Head of caudate nucleus (tissue), 42 donors: ENCODE data around the gene SLFN5.
"Not testable (repeated sequence)": the region's sequence is repeated elsewhere in the genome, so short reads cannot be mapped to it uniquely, and the experiment has no call there.

Experiments used
- DNase-seq, 42 donors: peaks; one replicate each; pipeline versions ENCODE4 v3.0.0 to v3.0.0-alpha.2; 2020 to 2021; ENCODE audit warnings: mixed read lengths in 7 of 42
- intact Hi-C: fragments of 100-400 bp; cut with DNase I; formaldehyde crosslinking; loops from one replicate; pipeline ENCODE4 v1.15.0; 2022

Gene SLFN5

GRCh38 chr17:35242805-35243560 lies at the start of gene SLFN5:
SLFN5 (plus strand) TSS chr17:35243072; CDS start chr17:35258691, 15,619 bp downstream.
- DNase-seq: peak; percentile 76 to 97 (median 92)
- intact Hi-C loops: no loop called here

DNA sequence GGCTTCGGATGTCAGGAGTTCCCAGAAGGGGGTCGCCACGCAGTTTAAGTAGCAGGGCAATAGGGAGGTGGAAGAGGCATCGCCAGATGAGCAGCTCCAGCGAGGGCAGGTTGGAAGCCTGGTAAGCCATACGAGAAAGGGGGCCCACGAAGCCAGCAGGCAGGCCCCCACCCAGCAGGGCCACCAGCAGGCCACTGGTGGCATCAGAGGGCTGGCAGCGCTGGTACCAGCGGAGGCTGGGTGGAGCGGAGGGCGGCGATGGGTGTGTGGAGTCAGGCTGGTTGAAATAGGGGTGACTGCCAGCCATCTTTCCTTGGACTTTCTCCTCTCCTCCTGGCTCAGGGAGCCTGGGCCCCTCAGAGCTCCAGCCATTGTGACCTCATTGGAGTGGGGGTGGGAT lies 48.9 kb upstream of the SLFN5 start, which contains the start of gene SLC35G3:
TSS of gene SLC35G3 (minus strand) at position 393 of the 400 bp plus-strand sequence. CDS start at position 307, 86 bp downstream.
- DNase-seq, intact Hi-C loops: not testable (repeated sequence)

DNA sequence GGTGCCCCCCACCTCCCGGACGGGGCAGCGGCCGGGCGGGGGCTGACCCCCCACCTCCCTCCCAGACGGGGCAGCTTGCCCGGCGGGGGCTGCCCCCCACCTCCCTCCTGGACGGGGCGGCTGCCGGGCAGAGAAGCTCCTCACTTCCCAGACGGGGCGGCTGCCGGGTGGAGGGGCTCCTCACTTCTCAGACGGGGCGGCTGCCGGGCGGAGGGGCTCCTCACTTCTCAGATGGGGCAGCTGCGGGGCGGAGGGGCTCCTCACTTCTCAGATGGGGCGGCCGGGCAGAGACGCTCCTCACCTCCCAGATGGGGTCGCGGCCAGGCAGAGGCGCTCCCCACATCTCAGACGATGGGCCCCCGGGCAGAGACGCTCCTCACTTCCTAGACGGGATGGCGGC lies 47.8 kb upstream of the SLFN5 start:
- DNase-seq, intact Hi-C loops: not testable (repeated sequence)

GRCh38 chr17:35202582-35202981 lies 40.3 kb upstream of the SLFN5 start:
- intact Hi-C loops, DNase-seq: not testable (repeated sequence)

DNA sequence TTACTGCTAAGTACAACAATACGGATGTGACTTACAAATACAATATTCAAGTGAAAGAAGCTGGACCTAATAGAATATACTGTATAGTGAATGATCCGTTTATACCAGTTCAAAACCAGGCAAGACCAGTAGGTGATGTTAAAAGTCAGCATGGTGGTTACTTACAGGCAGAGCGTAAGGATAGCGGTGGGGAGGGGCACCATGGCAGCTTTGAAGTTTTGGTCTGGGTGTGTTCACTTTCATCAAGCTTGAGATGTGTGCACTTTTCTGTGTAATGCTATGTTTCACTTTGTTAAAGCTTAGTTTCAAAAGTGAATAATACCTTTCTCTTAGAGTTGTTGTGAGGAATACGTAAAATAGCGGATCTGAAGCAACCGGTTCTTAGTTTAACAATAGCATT lies 32.1 kb upstream of the SLFN5 start:
- DNase-seq: no peak
- intact Hi-C loops: no loop called here

DNA sequence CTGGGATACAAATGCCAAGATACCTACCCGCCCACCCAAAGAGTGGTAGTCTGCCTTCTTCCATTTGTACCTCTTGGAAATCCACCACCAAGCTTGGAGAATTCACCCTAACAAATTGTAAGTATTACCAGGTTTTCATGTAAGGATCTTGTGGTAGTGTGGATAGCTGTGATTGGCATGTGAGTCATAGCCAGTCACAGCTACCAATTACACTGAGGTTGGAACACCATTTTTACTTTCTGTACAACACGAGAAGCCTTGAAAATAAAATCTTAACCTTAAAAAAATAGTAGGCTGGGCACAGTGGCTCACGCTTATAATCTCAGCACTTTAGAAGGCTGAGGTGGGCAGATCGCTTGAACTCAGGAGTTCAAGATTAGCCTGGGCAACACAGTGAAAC lies 30.2 kb upstream of the SLFN5 start:
- intact Hi-C loops: no loop called here
- DNase-seq: no peak

DNA sequence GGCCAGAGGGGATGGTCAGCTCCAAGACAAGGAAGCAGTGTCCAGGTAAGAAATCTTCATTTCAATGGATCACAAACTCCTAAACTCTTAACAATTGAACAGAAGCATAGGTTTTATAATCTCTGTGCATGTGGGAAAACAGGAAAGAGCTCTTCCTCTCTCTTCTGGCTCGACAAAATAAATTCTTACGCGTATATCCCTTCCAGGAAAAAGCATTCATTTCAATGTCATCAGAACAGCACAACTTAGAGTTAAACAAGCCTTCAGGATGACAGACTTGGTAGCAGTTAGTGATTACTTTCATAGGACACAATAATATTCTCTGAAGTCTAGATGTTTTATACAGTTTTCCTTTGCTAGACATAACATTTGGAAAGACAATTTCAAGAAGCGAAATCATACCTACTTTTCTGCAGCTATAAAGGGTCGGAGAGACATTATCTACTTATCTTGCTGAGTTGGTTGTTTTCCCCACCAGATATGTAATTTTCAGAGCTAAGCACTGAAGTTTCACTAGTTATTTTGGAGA lies 29.4 kb upstream of the SLFN5 start:
- no peak for DNase-seq
- intact Hi-C loops: no loop called here

DNA sequence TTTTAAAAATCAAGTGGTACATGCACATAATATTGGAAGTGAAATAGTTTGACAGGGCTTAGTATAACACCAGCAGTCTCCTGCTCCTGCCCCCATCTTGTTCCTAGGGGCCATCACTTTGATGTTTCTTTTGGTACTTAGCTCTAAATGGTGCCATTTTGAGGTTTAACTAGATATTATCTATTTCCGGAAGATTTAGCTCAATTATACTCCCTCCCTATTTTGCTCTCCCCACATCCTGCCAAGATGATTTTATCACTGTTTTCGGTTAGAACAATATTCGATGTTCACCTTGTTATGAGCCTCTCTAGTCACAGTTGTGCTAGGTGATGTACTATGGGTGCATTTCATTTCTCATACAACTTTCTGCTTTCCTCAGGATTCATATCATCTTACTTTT lies 28.7 kb upstream of the SLFN5 start:
- DNase-seq: no peak
- intact Hi-C loops: no loop called here

DNA sequence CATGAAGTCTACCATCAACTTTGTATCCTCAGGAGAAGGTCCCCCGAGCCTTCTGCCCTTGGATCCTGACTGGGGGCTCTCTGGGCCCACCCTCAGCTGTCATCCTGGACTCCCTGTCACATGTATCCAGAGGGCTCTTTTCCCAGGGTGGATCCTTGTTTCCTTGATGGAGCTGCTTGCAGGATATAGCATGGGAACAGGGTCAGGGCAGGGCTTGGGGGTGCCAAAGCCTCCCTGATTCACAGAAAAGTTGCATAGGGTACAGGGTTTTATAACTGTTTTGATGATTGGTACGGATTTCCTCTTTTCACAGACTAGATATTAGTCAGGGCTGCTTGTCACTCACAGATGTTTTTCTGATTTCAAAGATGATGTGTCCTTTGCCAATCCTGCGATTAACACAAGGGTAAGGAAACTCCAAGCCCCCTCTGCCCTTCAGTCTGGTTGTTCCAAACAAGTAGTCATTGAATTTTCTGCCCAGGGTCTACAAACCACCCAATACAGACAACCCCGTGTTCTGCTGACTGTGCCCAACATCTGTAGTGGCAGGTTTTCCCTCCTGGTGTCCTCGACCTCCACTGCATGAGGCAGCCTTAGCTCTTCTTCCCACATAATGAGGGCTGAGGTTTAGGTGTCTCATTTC lies 28.1 kb upstream of the SLFN5 start:
- intact Hi-C loops: no loop called here
- DNase-seq: no peak

- no peak for DNase-seq
- intact Hi-C loops: no loop called here
These were observed 25.8 kb upstream of the SLFN5 start for GRCh38 chr17:35217107-35217506.

DNA sequence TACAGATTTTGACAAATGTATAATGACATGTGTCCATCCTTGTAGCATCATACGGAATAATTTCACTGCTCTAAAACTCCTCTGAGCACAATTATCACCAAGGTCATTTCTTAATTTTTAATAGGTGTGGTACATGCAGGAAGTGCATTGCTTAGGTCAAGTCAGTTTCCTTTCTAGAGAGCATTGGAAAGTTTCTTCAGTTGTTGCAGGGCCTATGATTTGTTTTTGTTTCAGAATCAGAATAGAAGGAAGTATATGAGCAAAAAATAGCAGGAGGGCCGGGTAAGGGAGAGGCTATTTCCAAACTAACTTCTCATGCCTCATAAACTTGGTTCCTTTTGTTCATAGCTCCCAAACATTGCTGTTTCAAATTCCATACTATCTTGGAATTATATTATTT lies 24.0 kb upstream of the SLFN5 start:
- no peak for DNase-seq
- intact Hi-C loops: no loop called here

GRCh38 chr17:35222452-35222851 lies 20.4 kb upstream of the SLFN5 start:
- intact Hi-C loops: no loop called here

DNA sequence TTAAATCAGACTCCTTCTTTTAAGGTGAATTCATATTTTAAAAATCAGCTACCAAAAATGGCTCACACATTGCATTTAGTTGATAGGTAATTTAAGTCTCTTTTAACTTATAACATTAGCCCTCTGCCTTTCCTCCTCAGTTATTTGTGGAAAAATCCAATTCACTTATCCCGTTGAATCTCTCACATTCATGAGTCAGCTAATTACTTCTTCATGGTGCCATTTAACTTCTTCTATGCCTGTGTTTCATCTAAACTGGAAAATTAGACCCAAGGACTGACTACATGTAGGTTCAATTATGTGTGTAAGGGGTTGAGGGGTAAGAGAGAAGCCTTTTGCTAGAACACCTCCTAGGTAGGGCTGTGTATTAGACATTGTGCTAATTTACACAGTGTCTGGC lies 18.4 kb upstream of the SLFN5 start:
- no peak for DNase-seq
- intact Hi-C loops: no loop called here

More at GRCh38 chr17:35222452-35222851, 20.4 kb upstream of the SLFN5 start:
- no peak for DNase-seq

DNA sequence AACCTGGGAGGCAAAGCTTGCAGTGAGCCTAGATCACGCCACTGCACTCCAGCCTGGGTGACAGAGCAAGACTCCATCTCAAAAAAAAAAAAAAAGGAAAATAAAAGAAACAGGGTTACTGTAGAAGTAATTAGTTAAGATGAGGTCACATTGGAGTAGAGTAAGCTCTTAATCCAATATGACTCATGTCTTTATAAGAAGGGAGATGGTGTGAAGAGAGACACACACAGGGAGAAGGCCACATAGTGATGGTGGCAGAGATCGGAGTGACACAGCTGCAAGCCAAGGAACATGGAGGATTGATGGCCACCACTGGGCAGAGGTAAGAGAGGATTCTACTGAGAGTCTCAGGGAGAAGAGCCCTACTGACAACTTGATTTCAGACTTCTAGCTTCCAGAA lies 15.3 kb upstream of the SLFN5 start:
- no peak for DNase-seq
- intact Hi-C loops: no loop called here

DNA sequence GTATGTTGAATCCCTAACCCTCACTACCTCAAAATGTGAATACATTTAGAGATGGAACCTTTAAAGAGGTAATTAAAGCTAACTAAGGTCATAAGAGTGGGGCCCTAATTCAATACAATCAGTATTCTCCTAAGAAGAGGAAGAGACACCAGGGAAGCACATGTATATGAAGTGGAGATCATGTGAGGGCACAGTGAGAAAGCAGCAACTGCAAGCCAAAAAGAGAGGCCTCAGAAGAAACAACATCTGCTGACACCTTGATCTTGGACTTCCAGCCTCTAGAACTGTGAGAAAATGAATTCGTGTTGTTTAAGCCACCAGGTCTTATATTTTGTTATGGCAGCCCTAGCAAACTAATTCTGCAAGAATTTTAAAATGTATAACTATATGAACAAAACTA lies 13.2 kb upstream of the SLFN5 start:
- DNase-seq: no peak
- intact Hi-C loops: no loop called here

- DNase-seq, intact Hi-C loops: not testable (repeated sequence)
These were observed 8.6 kb upstream of the SLFN5 start for GRCh38 chr17:35234315-35234714.

GRCh38 chr17:35235289-35235688 lies 7.6 kb upstream of the SLFN5 start:
- intact Hi-C loops: no loop called here
- peak in 1 of 42 donors; percentile 3 for DNase-seq

GRCh38 chr17:35235917-35236316 lies 7.0 kb upstream of the SLFN5 start:
- intact Hi-C loops: no loop called here
- no peak for DNase-seq

- no peak for DNase-seq
- intact Hi-C loops: no loop called here
These were observed 6.1 kb upstream of the SLFN5 start for GRCh38 chr17:35236821-35237220.

- intact Hi-C loops: no loop called here
- peak in 1 of 42 donors; percentile 8 for DNase-seq
These were observed 4.1 kb upstream of the SLFN5 start for GRCh38 chr17:35238821-35239220.
